HG03159 (cell line): ENCODE data around the gene NBAS.
"Not testable (repeated sequence)": the region's sequence is repeated elsewhere in the genome, so short reads cannot be mapped to it uniquely, and the experiment has no call there.

Experiments used
- ATAC-seq: cut with Tn5 transposase; IDR thresholded peaks from one replicate; pipeline ENCODE4 v1.9.1; 2021; ENCODE audit warnings: mild to moderate bottlenecking, moderate library complexity; ENCODE audit not compliant: unreplicated experiment

Gene NBAS

DNA sequence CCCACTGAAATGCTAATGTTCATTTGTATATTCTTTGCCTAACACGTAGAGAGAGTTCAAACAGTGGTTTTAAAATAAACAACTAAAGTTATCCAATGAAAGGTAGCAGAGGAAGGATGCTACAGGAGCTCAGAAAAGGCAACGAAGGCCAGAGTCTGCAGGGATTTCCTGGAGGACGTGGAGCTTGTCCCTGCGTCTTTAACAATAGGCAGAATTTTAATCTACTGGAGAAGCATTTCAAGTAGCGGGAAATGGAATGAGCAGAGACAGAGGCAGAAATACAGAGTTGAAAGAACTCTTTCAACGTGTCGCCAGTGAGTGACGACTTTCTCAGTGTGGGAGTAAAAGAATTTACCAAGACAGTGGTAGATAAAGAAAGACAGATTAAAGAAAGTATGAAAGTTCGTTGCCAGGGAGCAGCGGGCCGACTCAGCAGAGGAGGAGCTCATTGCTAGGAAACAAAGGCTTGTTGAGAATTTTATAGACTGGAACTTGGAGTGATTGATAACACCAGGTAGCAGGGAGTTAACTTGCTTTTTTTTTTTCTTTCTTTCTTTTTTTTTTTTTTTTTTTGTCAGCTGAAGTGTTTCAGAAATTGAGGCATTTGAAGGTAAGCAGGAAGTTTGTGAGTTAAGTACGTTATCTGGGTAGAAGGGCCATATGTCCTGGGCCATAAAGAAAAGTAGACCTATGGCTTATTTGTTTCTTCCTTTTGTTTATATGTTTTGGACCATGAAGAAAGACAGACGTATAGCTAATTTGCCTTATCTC is 625 bp upstream of the NBAS start:
- ATAC-seq, result peak; percentile 19

DNA sequence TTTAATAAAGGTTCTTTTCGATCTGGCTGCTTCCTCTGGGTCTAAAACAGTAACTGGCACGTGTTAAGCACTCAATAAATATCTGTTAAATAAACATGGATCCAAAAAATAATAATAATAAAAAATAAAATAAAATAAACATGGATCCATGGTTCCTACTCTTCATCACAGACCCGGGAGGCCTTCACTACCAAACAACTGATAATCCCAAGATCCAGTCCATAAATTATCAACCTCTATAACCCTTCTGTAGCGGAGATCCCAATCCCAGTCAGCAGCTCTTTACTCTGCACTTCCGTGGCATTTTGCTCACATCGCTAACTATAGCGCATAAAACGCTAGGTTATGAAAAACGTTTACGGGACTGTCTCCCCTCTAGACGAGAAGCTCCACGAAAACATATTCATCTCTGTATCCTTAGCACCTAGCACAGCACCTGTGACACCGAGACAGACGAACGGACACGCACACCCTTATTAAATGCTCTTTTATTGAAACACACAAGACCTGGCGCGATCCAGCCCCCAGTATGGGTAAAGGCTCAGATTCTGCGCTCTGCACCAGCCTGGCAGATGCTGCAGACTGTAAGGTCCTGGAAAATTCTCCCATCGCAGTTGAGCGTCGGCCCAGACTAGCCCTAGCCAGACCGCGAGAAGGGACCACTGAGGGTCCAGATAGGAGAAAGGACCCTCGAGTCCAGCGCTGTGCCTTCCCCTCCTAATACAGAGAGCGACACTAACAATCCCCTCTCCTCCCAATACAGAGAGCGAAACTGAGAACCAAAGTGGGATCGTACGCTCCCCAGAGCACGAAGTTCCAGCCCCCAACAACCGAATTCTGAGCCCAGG is 770 bp downstream of the NBAS start:
- peak; percentile 48 for ATAC-seq

DNA sequence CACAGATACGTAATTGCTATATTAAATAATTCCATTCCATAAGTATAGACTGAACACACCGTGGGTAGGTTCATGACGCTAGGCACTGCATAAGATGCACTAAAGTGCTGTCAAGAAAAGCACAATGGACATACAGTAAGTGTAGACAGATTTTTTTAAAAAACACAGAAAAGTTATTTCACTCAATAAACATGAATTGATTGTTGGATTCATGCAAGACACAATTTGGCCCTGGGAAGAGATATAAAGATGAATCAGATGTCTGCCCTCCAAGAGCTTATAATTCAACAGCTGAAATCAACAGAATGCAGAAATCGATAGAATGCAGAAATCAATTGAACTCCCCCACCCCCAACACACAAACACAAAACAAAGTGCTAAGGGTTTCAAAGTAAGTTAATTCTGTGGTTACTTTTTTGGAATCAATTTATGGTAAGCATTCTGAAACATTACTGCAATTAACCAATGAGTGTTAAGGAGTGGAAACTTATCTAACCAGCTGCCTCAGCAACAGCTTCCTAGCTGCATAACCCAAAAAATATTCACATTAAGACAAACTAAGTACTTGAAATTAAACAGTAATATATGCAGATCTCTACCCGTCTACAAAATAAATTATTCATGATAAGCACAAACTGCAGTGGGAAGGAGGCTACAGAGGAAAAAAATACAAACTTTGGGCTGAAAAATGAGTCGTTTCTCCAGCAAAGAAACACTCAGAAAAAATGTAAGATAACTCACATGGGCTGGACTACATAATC is 1.6 kb downstream of the NBAS start:
- no peak for ATAC-seq

DNA sequence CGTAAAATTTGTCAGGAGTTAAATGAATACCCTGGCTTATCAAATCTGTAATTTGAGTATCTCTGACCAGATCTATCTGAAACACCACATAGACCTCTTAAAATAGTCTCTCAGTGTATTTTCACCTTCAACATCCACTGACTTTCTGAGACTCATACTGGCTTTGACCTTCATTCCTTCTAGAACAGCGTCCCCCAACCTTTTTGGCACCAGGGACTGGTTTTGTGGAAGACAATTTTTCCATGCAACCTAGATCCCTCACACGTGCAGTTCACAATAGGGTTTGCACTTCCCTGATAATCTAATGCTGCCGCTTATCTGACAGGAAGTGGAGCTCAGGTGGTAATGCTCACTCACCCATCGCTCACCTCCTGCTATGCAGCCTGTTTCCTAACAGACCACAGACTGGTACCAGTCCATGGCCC is 3.2 kb downstream of the NBAS start:
- no peak for ATAC-seq

DNA sequence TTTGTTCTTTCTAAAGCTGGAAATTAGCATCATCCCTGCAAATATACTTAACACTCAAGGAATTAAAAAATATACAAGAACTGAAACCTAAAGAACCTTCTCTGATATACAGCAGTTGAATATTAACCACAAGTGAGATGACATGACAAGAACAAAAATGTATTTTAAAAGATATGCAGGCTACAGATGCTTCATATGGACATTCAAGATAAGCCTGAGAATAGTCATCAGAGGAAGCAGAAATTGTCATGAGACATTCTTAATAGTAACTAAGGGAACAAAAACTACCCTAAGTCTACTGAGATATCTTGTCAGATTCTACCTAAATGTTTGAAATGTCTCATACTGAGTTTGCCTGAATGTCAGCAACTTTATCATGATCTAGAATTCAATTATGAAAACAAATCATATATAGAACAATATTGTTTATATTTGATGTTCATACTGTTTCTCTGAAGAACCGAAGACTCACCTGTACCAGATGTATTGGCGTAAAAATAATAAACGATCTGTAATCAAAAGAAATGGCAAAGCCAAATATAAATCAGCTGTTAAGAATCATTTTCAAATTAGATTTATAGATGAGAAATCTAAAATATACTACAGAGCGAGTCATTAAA is 4.7 kb downstream of the NBAS start:
- no peak for ATAC-seq

DNA sequence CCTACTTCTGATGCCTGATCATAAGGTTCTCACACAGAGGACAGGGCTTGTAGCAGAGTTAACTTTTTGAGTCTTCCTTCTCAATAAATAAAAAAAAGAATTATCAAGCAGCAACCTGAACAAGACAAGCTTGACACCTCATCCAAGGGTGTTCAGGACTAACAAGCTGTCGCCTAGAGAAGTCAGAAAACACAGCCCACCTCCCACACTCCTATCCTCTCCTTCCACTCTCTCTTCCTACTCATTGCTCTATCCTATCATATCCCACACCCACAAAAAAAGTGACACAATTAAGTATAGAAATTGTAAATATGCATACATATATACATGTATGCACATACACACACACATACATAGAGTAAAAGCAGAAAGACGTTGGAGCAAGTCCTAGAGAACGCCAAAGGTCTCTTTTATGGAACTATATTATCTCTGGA is 5.4 kb downstream of the NBAS start:
- no peak for ATAC-seq

DNA sequence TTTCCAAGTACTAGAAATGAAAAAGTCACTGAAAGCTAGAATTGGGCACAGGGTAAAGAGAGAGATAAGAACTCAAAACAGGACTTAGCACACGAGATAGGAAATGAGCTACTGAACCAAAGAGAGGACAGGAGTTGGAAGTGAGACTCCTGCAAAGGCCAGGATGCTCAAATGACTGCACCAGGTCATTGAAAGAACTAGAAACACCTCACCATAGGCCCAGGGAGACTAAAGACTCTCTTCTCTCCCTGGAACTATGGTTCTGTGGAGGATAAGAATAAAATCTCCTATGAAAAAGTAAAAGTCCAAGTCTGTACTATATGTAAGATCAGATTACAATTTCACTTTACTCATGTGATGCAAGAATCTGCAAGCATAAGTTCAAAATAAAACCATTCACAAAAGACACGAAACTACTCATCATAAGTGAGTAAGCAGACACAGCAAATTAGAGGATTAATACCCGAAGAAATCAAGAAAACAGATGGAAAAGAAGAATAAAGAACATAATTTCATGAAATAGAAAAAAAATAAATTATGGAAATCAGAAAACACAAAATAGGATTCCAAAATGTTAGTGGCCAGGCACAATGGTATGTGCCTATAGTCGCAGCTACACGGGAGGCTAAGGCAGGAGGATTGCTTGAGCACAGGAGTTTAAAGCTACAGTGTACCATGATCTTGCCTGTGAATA is 6.5 kb downstream of the NBAS start:
- ATAC-seq, result no peak

DNA sequence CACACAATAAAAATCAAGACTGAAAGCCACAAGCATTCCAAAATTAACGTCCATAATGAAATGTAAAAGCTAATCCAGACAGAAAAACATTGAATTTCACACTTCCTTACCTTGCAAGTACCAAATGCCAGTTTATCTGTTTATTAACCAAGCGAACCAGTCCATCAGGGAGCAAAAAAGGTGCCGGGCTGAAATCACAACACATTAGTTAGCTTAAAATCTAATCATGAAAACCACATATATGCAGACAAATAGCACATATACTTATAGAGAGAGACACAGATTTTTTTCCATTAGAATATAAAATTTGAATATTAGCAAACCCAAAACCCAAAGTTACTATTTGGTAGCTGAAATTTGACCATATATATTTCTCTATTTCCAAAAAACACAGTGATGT is 7.2 kb downstream of the NBAS start:
- ATAC-seq, result no peak

DNA sequence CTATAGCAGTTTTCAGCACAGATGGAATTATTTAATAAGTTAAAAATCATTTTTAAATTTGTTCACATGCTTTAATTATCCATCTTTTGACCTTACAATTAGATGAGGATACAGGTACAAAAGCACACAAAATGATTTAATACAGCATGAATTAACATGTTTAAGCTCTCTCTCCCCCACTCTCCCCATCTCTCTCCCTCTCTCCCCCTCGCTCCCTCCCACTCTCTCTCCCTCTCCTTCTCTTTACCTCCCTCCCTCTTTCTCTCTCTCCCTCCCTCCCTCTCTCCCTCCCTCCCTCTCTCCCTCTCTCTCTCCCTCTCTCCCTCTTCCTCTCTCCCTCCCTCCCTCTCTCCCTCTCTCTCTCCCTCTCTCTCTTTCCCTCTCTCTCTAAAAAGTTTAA is 7.6 kb downstream of the NBAS start:
- no peak for ATAC-seq

DNA sequence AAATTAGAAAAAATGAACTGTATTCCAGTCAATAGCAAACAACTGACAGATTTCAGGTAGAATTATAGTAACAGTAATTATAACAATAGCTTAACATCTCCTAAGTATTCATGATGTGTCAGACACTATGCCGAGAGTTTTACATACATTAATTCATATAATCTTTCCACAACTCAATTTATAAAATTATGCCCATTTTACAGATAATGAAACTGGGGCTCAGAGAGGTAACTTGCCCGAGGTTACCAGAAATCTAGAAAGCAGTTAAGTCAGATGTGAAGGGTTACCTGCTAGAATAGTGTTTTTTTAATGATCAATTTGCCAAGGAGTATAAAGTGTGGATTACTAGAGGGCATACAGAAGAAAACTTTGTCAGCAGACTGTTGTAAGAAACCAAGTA is 12.2 kb downstream of the NBAS start:
- ATAC-seq, result no peak

DNA sequence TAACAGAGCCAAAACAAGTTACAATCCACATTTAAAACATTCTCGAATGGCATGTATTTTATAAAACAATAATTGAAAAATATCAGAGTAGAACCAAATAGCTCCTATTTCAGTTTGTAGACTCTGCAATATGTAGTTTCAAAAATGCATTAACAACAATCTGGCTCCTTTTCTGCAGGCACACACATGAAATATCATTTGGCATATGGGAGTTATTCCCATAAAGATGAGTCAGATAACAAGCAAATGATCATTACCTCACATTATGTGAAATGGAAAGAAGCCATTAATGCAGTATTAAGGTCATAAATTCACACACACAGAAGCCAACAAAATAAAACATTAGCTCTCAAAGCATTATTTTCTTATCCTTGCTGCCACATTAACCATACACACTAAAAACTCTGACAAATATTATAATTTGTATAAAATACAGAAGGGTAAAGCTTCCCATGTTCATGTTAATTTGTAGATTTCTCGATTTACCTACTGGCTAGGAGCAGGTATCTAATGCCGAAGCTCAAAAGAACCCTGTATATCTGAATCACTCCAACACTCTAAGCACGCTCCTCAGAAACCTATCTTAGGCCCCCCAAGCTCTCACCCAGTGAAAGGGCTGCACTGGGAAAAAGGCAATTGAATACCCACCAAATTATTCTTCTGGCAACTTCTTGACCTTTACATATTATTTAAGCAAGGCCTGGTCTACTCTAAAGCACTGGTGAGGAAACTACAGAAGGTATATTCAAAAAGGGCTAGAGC is 13.8 kb downstream of the NBAS start:
- ATAC-seq, result no peak

DNA sequence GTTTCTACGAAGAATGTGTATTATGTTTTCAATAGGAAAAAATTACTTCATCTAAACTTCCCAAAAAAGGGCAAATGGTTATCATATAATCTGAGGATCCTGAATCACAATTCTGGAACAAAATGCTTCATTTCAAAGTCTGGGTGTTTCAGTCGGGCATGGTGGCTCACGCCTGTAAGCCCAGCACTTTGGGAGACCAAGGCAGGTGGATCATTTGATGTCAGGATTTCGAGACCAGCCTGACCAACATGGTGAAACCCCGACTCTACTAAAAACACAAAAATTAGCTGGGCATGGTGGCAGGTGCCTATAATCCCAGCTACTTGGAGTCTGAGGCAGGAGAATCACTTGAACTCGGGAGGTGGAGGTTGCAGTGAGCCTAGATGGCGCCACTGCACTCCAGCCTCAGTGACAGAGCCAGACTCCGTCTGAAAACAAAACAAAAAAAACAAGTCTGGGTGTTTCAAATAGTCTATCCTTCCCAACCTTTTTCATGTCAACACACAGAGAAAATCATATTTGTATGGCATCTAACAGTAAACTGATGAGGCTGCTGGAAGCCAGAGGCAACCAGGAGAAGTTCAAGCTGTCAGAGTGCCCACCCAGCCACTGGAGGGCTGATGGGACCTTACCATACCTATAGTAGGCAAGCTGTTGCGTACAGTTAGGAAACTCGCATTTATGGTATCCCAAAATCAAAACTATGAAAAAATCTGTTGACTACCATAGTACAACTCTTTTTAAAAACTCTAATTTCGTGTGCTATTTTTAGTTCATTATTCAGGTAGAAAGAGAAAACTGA is 14.6 kb downstream of the NBAS start:
- no peak for ATAC-seq

DNA sequence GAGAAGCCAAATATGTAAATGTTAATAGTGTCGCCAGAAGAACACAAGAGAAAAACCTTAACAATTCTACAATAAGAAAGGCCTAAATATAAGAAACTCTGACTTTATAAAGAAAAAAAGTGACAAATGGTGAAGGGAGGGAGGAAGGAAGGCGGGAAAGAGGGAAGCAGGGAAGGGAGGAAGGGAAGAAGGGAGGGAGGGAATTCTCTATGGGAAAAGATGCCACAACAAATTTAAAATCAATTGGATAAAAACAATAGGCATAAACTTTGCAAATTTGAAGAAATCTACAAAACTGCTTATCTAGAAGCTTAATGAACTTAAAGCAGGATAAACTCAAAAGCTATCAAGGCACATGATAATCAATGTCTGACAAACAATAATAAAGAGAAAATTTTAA is 16.9 kb downstream of the NBAS start:
- ATAC-seq, result no peak

DNA sequence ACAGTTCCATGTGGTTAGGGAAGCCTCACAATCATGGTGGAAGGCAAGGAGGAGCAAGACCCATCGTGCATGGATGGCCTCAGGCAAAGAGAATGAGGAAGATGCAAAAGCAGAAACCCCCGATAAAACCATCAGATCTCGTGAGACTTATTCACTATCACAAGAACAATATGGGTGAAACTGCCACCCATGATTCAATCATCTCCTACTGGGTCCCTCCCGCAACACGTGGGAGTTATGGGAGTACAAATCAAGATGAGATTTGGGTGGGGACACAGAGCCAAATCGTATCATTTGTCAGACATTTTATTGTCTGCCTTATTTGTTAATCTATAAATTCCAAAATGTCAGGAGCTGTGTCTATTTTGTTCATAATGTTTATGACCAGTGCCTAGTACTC is 17.6 kb downstream of the NBAS start:
- ATAC-seq, result no peak

DNA sequence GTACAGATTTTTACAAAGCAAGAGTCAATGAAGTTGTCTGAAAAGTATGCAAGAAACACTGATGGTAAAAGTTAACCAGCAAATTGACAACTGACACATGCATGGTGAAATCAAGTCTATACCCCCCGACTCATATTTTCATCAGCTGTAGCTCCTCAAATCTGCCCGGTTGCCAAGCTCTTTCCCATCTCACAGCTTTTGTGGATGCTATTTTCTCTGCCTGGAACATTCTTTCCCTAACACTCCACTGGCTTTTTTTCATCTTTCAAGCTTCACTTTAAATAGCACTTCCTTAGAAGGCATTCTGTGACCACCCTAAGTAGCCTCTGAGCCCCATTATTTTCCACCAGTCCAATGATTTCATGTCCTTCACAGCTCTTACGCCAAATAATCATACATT is 18.1 kb downstream of the NBAS start:
- ATAC-seq, result no peak

DNA sequence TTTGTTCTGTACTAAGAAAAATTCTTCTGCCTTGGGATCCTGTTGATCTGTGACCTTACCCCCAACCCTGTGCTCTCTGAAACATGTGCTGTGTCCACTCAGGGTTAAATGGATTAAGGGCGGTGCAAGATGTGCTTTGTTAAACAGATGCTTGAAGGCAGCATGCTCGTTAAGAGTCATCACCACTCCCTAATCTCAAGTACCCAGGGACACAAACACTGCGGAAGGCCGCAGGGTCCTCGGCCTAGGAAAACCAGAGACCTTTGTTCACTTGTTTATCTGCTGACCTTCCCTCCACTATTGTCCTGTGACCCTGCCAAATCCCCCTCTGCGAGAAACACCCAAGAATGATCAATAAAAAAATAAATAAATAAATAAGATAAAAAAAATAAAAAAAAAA is 18.9 kb downstream of the NBAS start:
- ATAC-seq, result not testable (repeated sequence)

DNA sequence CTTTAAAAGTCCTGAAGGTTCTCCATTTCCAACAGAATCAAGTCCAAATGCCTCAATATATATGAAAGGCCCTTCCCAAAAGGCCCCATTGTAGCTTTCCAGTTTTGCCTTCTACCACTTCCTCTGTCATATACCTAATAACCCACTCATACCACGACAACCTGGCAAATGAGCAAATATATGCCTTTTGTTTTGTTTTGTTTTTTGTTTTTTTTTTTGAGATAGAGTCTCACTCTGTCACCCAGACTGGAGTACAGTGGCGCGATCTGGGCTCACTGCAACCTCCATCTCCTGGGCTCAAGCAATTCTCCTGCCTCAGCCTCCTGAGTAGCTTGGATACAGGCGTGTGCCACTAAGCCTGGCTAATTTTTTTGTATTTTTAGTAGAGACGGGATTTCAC is 20.6 kb downstream of the NBAS start:
- ATAC-seq, result not testable (repeated sequence)

DNA sequence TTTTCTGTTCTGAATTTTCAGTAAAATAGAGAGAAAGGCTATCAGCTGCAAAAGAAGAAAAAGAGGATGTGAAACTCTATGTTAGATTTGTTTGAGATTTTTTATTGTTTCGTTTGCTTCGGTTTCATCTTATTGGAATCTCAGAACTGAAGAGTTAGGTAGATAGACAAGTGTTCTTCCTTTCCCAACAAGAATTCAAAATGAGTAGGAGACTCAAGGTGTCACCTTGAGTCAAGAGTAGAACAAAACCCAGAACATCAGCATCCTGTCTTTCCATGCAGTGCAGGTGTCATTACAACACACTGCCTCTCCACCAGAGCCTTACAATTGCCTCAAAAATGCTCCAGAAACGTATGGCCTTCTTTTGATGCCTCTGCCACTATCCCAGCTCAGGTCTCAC is 21.1 kb downstream of the NBAS start:
- peak; percentile 91 for ATAC-seq

DNA sequence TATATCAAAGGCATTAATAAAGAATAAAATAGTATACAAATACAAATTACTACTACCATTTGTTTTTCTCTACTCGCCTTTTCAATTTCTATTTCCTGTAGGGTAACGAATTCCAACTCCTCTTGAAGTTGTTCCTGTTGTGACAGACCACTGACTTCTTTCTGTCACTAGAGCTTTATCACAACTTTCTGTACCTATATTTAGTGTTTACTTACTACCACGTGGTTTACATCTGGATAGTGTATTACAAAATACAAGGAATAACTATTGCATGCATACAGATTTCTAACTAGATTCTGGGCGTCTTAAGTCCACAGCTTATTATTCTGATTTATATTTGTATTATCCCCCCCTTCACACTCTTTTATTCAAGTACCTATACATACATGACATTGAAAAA is 22.3 kb downstream of the NBAS start:
- ATAC-seq, result no peak
